Mucosa of descending colon (tissue), 3 donors: ENCODE results near the gene SPAG16. TPM values are rescaled to one million over a fixed set of nuclear protein-coding genes. Genes with fewer than 3 reads are reported as not detected.

Source experiments
- ATAC-seq: fragments of 200-7000 bp; cut with Tn5 transposase; one replicate; pipeline ENCODE4 v1.9.1; 2020; ENCODE audit warnings: mild to moderate bottlenecking, moderate library complexity
- DNase-seq, 3 donors: peaks; one replicate each; pipeline ENCODE4 v3.0.0-alpha.2; 2020
- H3K36me3 ChIP-seq: fragments of 200-600 bp; one replicate; pipeline ENCODE4 v1.8.0; 2021; ENCODE audit warnings: low read depth, mild to moderate bottlenecking
- H3K4me1 ChIP-seq: fragments of 200-600 bp; one replicate; pipeline ENCODE4 v1.8.0; 2021; ENCODE audit warnings: low read depth, mild to moderate bottlenecking
- H3K4me3 ChIP-seq: fragments of 200-600 bp; one replicate; pipeline ENCODE4 v1.8.0; 2021; ENCODE audit warnings: mild to moderate bottlenecking
- H3K9me3 ChIP-seq: fragments of 200-600 bp; one replicate; pipeline ENCODE4 v1.8.0; 2021; ENCODE audit warnings: mild to moderate bottlenecking
- intact Hi-C, 2 donors: fragments of 100-400 bp; cut with DNase I in 1 of 2; cut with micrococcal nuclease in 1 of 2; formaldehyde crosslinking; loops; one replicate each; pipeline versions ENCODE4 v1.11.0 to v1.11.1; 2022; cut with DNase I, micrococcal nuclease
- total RNA-seq, 3 donors: library from RNA; stranded (reverse); fragmentation: NEBNext Ultra II Directional in 2 of 3; extraction: Animal tissue kit (Norgen Biotek cat#: 25700) in 2 of 3; gene quantifications; one replicate each; pipeline versions ENCODE4 v1.2.1 to v1.2.4, GENCODE V29; 2021 to 2023
- TF ChIP-seq, protein P1 (sequence below): fragments of 200-600 bp; IDR thresholded peaks from one replicate; pipeline ENCODE4 v1.8.0; 2022; ENCODE audit warnings: antibody characterized with exemption, mild to moderate bottlenecking
- donor health status: DM: no; HTN: no; CAD: no; lungs with moderate emphysema.
- donor health status: DM: no; HTN: no; CAD: no.
- donor health status: DM: no; HTN: yes; CAD: no.

SPAG16 gene
- total RNA-seq, 3 donors from 2014 or later, result 18.1 to 20.3 (median 18.5) TPM

GRCh38 chr2:214310319-214310718 is 1026.1 kb downstream of the SPAG16 start:
- TF ChIP-seq, protein P1, sequence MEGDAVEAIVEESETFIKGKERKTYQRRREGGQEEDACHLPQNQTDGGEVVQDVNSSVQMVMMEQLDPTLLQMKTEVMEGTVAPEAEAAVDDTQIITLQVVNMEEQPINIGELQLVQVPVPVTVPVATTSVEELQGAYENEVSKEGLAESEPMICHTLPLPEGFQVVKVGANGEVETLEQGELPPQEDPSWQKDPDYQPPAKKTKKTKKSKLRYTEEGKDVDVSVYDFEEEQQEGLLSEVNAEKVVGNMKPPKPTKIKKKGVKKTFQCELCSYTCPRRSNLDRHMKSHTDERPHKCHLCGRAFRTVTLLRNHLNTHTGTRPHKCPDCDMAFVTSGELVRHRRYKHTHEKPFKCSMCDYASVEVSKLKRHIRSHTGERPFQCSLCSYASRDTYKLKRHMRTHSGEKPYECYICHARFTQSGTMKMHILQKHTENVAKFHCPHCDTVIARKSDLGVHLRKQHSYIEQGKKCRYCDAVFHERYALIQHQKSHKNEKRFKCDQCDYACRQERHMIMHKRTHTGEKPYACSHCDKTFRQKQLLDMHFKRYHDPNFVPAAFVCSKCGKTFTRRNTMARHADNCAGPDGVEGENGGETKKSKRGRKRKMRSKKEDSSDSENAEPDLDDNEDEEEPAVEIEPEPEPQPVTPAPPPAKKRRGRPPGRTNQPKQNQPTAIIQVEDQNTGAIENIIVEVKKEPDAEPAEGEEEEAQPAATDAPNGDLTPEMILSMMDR, result no peak
- Histone ChIP-seq H3K4me1 (no peaks in the 10 kb centered on the region), H3K4me3 (no peak overlapping the region), H3K9me3 (no peaks in the 10 kb centered on the region), H3K36me3 (no peaks in the 10 kb centered on the region)
- intact Hi-C loops, result no loop called here
- ATAC-seq (no peak), DNase-seq (no peak)

- Histone ChIP-seq H3K36me3 (no peaks in the 10 kb centered on the region), H3K4me1 (no peaks in the 10 kb centered on the region), H3K9me3 (no peaks in the 10 kb centered on the region), H3K4me3 (no peak overlapping the region)
- TF ChIP-seq, protein P1, result no peak
- DNase-seq, result no peak
- intact Hi-C loops, result no loop called here
- ATAC-seq, result peak; percentile 17
Measured at GRCh38 chr2:214311031-214311533, 1026.8 kb downstream of the SPAG16 start.

GRCh38 chr2:214311931-214312749 is 1027.9 kb downstream of the SPAG16 start:
- intact Hi-C loops, result no loop called here
- no peaks in the 10 kb centered on the region for H3K4me1 ChIP-seq

DNA sequence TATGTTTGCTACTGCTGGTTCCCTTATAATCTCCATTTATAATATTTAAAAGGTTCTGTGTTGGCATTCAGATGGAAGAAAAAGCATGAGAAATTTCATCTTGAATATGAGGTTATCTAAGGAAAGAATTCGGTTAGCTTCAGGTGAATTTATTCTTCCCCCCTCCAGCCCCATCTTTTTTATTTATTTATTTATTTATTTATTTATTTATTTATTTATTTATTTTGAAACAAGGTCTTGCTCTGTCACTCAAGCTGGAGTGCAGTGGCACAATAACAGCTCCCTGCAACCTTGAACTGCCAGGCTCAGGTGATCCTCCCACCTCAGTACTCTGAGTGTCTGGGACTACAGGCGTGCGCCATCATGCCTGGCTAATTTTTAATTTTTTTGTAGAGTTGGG is 1031.1 kb downstream of the SPAG16 start:
- H3K4me1 ChIP-seq, result no peaks in the 10 kb centered on the region
- no peaks in the 10 kb centered on the region for H3K9me3 ChIP-seq
- DNase-seq, result no peak
- H3K36me3 ChIP-seq, result no peaks in the 10 kb centered on the region
- intact Hi-C loops, result no loop called here
- no peak overlapping the region for H3K4me3 ChIP-seq
- no peak for ATAC-seq
- TF ChIP-seq, protein P1, result no peak

More at GRCh38 chr2:214311931-214312749, 1027.9 kb downstream of the SPAG16 start:
- TF ChIP-seq, protein P1, result no peak
- no peaks in the 10 kb centered on the region for H3K36me3 ChIP-seq
- no peak overlapping the region for H3K4me3 ChIP-seq
- H3K9me3 ChIP-seq, result no peaks in the 10 kb centered on the region
- no peak for ATAC-seq
- DNase-seq, result no peak

- TF ChIP-seq, protein P1, result no peak
- ATAC-seq, result no peak
- intact Hi-C loops, result no loop called here
Measured at GRCh38 chr2:214320211-214320610, 1035.9 kb downstream of the SPAG16 start.

More at GRCh38 chr2:214320211-214320610, 1035.9 kb downstream of the SPAG16 start:
- Histone ChIP-seq H3K4me1 (no peaks in the 10 kb centered on the region), H3K9me3 (no peaks in the 10 kb centered on the region), H3K36me3 (no peaks in the 10 kb centered on the region), H3K4me3 (no peak overlapping the region)
- no peak for DNase-seq
